Measurements from ENCODE around the gene HOXD12.

The HOXD12 gene

DNA sequence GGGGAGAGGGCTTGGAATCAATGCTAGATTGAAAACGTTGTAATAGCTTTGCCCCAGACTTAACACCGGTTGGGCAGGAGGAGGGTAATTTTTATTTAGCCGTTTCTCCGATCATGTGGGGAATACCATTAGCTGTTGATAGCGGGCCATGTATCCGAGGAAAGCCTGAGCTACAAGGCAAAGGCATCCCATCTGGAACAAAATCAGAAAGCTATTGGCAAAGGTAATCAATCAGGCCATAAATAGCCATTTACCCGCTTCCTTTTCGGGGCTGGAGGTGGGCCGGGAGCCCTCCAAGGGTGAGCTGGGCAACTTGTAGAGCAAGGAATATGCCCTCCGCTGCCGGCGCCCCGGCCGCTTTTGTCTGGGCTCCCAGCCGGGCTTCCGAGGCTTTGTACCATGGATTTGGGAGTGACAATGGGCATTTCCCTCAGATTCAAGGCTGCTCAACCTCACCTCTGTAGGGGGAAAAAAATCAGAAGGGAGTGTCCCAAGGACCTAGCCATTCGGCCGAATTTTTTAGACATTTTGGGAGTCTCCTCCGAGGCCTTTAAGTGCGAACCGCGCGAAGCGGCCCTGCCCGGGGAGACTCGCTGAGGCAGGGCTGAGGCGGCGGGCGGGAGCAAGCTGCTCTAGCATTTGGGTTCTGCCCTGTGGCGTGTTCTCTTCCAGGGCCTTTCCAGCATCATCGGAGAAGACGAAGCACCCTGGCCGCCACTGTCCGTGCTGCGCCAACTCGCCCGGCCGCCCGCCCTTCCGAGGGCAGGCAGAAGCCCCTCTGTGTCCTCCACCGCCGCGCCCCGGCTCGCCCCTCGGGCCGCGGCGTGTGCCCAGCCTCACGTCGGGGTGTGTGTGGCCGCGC is 21.8 kb downstream of the HOXD12 start:
- DNase-seq = peak; percentile 15

- peak; percentile 49 for DNase-seq
These were observed 22.6 kb downstream of the HOXD12 start for GRCh38 chr2:176122052-176122682.

GRCh38 chr2:176122683-176123410 is 23.3 kb downstream of the HOXD12 start, which contains the start of gene HOXD9:
HOXD9 (plus strand) TSS chr2:176122719; CDS start chr2:176122769, 50 bp downstream.
- DNase-seq = no peak

DNA sequence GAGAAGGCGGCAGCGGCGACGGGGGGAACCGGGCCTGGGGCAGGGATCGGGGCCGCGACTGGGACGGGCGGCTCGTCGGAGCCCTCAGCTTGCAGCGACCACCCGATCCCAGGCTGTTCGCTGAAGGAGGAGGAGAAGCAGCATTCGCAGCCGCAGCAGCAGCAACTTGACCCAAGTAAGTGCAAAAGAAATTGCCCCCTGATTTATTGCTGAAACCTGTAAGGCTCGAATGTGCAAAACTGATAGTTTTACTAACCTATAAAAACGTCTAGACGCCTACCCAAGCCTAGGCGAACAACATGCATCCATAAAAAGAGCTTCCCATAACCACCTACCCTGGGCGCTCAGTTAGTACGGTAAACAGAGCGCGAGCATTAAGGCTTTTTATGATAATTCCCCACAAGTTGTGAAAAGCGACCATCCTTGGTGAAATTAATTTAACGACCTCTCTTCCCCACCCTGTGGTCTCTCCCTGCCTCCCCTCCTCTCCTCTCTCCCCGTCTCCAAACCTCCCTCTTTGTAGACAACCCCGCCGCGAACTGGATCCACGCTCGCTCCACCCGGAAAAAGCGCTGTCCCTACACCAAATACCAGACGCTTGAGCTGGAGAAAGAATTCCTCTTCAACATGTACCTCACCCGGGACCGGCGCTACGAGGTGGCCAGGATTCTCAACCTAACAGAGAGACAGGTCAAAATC is 24.0 kb downstream of the HOXD12 start:
- peak; percentile 46 for DNase-seq

GRCh38 chr2:176124110-176124946 is 24.7 kb downstream of the HOXD12 start:
- no peak for DNase-seq

DNA sequence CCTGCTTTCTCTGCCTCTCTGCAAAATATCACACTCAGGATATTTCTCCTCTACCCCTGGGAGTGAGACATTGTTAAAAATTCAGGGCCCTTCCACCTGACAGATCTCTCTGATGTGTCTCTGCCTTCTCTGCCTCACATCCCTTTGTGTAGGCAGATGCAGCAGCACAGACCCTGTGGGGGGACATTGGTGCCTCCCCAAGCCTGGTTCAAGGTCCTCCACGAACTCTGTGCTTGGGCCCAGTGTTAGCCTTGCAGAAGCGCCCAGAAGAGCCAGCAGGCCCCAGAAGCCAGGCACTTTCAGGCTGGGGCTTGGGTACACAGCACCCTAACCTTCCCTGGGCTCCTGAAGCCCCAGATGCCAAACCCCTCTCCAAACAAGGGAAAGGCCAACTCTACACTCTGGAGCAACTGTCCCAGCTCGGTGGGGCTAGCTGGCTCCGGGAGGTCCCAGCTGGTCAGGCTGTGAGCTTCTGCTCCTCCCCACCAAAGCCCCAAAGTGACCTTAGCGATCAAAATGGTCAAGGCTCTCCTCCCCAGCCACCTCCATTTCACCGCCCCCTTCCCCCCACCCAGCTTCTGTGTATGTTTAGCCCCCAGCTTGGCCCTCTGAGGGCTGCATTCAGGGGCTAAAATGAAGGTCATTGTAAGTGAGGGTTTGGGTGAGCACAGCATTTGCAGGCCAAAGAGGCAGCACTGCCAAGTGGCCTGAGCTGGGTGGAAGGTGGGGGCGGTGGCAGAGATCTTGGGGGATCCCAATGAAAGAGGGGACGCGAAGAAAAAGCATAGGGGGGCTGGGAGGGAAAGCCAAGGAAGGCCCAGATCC is 25.6 kb downstream of the HOXD12 start:
- no peak for DNase-seq

GRCh38 chr2:176125772-176126054 is 26.1 kb downstream of the HOXD12 start:
- DNase-seq = no peak

DNA sequence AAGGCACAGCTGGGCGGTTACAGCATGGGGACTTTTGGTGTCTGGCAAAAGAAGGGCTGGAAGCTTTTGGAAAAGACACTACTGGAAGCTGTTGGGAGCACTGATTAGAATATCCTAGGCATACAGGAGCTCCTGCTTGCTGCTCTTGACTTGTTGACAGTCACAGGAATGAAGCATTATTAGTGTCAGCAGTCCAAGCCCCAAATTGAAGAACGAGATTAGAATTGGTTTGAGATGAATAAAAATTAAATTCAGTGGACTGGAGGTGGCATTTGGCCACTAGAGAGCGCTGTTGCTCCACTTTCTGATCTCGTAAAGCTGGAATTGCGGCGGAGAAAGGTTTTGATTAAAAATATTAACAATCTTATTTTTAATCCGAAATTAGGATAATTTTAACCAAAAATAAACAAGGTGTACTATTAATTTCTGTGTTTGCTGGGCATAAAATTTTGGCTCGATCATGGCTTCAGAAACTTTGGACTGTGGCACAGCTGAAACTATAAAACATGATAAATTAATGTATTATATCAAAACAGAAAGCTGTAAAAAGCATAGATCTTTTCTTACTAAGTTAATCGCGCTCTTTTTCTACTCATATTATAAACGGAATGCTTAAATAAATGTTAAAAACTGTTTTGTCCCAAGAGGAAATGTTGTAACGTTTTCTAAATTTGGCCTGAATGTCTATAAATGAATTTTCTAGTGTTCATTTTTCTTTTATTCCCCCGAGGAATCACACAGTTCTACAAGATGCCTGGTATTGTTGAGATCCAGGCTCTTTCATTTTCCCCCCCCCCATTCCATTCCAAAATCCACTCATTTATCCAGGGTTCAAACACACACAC is 27.6 kb downstream of the HOXD12 start:
- DNase-seq = peak; percentile 74

DNA sequence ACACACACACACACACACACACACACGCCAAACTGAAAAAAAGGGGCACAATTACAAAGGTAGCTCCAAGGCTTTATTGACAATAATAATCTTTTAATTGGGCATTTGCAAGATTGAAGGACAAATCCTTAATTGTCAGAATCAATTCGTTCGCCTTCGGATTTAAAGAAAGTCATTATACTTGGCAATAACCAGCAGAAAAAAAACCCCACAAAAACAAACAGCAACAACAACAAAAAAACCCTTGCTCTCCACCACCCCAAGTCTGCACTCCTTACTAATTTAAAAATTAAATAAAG is 28.1 kb downstream of the HOXD12 start:
- DNase-seq = peak; percentile 75

DNA sequence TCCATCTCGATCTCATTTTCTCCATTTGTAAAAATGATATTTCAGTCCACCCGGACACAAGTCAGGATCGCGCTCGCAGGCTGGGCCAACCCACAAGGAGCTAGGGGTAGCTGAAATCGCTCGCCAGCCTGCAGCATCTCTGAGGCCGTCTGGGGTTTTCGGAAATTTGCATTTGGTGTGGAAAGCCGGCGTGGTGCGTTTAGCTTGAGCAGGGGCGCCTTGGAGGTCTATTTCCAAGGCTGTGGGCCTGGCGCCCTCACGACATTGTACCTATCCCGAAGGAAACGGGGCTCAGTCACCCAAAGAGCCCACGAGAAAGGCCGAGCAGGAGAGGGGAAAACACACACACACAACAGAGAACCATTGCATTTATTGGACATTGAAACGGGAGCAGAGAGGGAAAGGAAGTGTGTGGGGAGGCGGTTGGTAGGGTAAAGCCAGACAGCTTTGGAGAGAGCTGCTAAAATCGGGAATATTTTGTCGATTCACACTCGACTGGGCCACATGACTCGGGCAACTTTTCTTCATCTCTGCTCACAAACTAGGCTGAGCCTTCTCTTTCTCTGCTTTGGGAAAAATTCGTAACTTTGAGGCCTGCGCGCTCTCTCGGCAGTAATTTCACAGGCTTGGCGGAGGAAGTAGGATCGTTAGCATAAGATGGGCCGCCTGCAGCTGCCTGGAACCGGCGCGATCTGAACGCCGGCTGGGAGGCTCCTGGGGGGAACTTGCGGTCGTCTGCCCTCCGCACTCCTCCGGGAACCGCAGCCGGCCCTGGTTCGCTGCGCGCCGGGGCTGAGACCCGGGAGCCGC is 28.8 kb downstream of the HOXD12 start:
- DNase-seq = peak; percentile 79

DNA sequence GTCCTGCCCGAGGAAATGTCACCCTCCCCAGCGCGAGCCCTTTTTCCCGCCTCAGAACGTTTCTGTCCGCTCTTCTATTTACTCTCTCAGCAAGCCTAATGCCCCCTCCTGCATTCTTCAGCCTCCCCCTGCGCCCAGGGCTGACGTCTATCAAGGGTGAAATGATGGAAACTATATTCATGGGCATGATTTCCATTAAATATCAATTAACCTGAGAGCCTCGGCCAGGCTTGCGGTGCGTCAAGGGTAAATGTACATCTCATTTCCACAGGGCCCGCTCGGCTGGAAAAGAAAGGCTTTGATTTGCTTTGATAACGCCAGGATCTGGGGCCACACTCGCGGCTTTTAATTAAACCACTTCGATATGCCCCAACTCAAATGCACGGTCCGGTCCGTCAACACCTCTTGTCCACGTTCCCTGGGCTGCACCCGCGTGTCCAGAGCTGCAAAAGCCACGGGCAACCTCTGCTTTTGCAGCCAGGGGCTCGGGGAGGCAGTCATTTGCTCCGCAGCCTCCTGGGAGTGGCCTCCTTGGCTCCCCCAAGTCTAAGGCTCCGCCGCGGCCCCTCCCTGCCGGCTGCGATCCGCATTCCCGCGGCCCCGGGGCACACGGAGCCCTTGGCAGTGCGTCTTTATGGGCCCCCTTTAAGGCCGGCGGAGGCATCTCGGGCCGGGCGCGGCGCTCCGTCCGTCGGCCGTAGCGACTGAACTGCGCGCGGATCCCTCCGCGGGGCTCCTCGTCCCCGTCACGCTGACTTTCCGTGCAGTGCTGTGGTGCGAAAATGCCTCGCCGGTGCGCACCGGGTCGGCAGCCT is 29.6 kb downstream of the HOXD12 start, which contains the start of gene HOXD8:
TSS of gene HOXD8 (plus strand) at position 724 of the 815 bp plus-strand sequence. CDS start 662 bp downstream, outside the sequence.
- DNase-seq = peak; percentile 80

GRCh38 chr2:176129813-176130146 is 30.2 kb downstream of the HOXD12 start:
- DNase-seq = no peak

DNA sequence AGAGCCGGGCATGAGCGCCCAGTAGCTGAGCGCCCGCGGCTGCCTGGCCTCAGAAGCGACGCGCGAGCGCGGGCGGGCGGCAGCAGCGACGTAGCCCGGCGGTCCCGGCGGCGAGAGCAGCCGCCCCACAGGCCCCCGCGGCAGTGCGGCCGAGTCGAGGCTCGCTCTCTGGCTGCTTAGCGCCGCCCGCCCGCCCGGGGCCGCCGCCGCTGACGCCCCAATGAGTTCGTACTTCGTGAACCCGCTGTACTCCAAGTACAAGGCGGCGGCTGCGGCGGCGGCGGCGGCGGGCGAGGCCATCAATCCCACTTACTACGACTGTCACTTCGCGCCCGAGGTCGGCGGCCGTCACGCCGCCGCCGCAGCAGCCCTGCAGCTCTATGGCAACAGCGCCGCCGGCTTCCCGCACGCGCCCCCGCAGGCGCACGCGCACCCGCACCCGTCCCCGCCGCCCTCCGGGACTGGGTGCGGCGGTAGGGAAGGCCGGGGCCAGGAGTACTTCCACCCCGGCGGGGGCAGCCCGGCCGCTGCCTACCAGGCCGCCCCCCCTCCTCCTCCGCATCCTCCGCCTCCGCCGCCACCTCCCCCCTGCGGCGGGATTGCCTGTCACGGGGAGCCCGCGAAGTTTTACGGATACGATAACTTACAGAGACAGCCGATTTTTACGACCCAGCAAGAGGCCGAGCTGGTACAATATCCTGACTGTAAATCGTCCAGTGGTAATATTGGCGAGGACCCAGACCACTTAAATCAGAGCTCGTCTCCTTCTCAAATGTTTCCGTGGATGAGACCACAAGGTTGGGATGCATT is 30.8 kb downstream of the HOXD12 start:
- peak; percentile 54 for DNase-seq

GRCh38 chr2:176130957-176131847 is 31.6 kb downstream of the HOXD12 start:
- peak; percentile 31 for DNase-seq

DNA sequence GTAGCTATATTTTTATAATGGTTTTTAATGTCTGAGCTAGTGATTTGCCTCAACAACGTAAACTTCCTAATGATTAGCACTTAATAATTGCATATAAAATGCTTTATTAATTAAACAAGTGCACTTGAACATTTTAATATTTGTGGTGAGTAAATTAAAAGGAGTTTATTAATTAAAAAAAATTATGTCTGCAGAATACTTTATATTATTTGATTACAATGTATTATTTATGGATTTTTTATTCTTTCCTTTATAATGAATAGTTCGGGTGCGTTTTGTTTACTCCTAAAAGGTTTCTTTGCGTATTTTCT is 32.2 kb downstream of the HOXD12 start:
- no peak for DNase-seq

- DNase-seq = peak; percentile 41
These were observed 32.9 kb downstream of the HOXD12 start for GRCh38 chr2:176132205-176133171.

All from DMS79 treated with DMSO at 0.1 percent for 48 hours (cell line).